ENCODE results near the gene TMEM72. TPM values are rescaled to one million over a fixed set of nuclear protein-coding genes. Genes with fewer than 3 reads are reported as not detected.

TMEM72 gene
- total RNA-seq, 1 experiment from 2014 or later: not detected

- no peak for DNase-seq (ENCODE audit: low spot score)
These were observed 55.8 kb downstream of the TMEM72 start for GRCh38 chr10:44966816-44967509.

DNA sequence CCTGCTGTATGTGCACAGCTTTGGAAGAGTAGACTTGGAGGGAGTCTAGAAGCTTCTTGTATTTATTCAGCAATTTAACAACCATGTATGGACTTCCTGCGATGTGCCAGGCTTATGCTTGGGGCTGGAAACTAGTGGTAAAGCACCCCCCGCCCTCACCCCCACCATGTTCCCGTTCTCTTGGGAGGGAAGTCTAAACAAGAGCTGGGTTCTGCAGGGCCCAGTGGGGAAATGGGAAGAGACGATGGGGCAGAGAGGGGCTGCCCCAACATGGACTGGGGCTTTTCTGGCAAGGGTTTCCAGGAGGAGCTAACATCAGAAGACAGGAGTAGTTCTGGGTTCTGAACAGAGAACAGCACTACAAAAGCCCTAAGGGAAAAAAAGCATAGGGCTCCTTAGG, 56.5 kb downstream of the TMEM72 start:
- no peak for DNase-seq (ENCODE audit: low spot score)

DNA sequence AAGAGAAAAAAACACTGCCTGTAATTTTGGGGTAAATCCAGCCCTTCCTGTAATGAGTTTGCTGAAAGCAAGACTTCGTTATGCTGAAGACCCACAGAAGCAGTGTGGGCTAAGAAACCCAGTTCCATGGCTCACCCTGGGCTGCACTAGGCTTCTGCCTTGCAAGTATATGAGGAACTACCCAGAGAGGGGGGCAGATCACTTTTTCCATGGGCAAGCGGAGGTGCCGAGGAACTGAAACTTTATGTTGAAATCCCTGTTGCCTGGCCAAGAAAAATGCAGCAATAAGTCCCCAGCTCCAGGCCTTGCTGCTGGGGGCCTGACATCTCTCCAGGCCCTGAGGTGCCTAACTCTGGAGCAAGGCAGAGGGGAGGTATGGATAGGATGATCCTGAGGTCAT, 57.0 kb downstream of the TMEM72 start:
- no peak for DNase-seq (ENCODE audit: low spot score)

GRCh38 chr10:44968500-44969400, 57.6 kb downstream of the TMEM72 start:
- DNase-seq (ENCODE audit: low spot score): no peak

GRCh38 chr10:44969854-44970253, 58.7 kb downstream of the TMEM72 start:
- DNase-seq (ENCODE audit: low spot score): no peak

DNA sequence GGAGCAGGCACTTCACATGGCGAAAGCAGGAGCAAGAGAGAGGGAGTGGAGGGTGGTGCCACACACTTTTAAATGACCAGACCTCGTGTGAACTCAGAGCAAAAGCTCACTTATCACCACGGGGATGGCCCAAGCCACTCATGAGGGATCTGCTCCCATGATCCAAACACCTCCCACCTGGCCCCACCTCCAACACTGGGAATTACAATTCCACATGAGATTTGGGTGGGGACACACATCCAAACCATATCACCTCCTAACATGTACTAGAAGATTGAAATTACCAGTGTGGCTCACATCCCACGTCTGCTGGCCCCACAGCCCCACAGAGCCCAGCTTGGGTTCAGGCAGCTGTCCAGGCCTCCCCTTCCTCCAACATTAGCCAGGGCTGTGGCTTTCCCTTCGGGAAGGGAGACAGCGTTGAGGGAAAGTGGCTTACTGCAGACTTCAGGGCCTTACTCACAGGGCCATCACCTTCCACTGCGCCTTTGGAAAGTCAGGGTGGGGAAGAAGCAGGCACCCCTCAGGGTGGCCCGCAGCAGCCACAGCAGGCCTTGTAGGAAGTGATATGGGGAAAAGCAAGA, 59.8 kb downstream of the TMEM72 start:
- no peak for DNase-seq (ENCODE audit: low spot score)

- DNase-seq (ENCODE audit: low spot score): no peak
These were observed 60.3 kb downstream of the TMEM72 start for GRCh38 chr10:44971434-44971833.

DNA sequence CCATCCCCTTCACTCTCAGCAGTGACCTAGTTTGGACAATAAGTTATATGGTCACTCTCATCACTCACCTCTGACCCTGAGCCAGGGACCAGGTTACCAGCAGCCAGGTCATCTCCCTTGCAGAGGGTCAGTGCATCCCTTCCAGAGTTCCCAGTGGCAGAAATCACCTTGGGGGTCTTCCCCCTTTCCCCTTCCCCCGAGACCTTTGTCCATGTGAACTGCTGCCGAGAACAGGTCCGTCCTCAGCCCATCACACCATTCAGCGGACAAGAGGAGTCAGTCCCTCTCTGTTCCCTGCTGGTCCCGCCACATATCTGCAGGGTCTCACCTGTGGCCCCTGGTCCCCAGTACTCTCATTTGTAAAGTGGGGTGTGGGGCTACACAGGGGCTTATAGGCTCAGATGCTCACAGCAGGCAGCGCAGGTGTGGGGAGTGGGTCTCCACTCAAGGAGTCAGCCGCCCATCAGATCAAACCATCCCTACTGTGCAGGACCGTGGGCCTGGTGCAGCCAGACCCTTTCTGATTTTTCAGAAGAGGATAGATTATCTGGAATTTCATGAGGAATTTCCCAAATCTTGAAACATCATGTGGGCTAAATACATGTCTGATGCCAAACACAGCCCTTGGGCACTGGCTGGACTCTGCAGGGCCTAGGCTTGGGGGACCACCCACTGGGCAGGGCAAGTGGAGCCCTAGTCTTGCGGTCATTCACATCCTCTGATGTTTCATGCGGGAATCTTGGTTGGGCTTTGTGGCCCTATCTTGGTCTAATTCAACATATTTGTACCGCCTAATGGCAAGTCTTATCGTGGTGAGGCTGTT, 61.0 kb downstream of the TMEM72 start:
- DNase-seq (ENCODE audit: low spot score): no peak

DNA sequence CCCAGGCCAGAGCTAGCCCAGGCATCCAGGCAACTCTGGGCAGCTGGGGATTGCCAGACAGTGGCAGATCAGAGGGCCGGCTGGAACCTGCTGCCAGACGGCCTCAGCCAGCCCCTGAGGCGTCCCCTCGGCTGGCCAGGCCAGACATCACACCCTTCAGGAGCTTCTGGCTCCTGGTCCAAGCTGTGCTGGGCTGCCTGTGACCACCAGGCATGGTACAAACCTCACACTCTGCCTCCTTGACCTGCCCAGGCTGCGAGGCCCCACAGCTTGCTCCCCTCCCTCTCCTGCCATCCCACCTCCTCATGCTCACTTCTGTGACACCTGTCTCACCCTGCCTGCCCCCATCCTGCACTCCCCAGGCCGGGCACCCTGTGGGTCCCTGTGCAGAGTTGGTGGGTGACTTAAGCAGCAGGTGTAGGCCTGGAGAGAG, 61.8 kb downstream of the TMEM72 start:
- DNase-seq (ENCODE audit: low spot score): no peak

- no peak for DNase-seq (ENCODE audit: low spot score)
These were observed 62.4 kb downstream of the TMEM72 start for GRCh38 chr10:44973323-44974081.

DNA sequence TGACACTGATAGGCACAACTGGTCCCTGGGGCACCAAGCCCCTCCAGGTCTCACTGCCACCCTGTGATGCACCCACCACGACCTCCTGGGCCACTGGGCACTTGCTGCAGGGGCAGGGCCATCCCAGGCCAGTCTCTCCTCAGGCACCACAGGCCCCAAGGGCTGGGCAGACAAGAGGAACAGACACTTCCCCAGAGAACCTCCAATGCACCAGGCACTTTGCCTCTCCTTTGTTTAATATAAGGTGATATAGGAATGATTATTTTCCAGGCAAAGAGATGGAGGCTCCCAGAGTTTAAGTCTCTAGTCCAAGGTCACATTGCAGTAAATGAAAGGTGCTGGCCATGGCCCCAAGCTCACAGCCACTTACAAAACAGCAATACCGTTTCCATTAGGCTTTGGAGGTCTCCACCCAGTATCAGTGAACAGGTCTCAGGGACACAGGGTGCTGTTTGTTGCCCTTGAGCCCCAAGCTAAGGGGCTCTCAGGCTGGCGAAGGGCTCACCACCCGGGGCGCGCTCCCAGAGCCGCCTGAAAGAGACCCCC, 63.0 kb downstream of the TMEM72 start:
- DNase-seq (ENCODE audit: low spot score): no peak

DNA sequence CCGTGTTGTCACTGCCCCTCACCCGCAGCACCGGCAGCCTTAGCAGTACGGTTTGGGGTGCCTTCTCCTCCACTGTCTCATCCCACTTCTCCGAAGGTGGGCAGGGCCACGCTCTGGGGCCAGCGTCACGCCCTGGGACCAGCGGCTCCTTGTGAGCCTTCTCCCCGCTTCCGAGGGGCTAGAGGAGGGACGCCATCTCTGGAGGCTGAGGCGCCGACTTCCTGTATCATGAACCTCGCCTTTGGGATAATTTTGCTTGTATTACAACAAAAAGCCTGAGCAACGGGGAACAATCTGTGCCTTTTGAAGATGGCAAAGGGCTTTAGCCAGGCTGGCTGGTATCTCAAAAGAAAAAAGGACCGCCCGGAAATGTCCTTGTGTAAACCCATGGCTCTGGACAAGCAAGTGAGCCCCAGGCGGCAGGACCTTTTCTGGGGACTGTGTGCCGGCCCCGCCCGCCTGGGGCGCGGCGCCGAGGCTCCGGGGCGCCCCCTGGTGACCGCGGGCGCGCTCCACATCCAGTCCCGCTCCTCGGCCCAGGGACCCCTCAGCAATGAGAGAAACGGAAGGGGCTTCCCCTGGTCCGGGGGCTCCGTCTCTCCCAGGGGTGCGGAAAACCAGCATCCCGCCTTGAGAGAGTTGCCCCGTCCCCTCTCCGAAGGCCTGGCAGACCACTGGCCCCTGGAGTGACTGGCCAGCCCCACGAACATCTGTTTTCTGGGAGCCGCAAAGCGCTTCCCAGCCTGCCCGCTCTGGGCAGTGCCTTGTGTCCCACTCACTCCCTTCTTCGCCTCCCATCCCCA, 63.7 kb downstream of the TMEM72 start:
- peak; percentile 49 for DNase-seq (ENCODE audit: low spot score)

- peak; percentile 85 for DNase-seq (ENCODE audit: low spot score)
These were observed 64.5 kb downstream of the TMEM72 start for GRCh38 chr10:44975431-44976331.

- DNase-seq (ENCODE audit: low spot score): no peak
These were observed 65.4 kb downstream of the TMEM72 start for GRCh38 chr10:44976352-44977198.

- DNase-seq (ENCODE audit: low spot score): no peak
These were observed 66.4 kb downstream of the TMEM72 start for GRCh38 chr10:44977287-44978212.

GRCh38 chr10:44978213-44978569, 67.1 kb downstream of the TMEM72 start:
- DNase-seq (ENCODE audit: low spot score): no peak

Data from A172 (cell line).